Measurements from ENCODE around the gene INHBE.

The INHBE gene

DNA sequence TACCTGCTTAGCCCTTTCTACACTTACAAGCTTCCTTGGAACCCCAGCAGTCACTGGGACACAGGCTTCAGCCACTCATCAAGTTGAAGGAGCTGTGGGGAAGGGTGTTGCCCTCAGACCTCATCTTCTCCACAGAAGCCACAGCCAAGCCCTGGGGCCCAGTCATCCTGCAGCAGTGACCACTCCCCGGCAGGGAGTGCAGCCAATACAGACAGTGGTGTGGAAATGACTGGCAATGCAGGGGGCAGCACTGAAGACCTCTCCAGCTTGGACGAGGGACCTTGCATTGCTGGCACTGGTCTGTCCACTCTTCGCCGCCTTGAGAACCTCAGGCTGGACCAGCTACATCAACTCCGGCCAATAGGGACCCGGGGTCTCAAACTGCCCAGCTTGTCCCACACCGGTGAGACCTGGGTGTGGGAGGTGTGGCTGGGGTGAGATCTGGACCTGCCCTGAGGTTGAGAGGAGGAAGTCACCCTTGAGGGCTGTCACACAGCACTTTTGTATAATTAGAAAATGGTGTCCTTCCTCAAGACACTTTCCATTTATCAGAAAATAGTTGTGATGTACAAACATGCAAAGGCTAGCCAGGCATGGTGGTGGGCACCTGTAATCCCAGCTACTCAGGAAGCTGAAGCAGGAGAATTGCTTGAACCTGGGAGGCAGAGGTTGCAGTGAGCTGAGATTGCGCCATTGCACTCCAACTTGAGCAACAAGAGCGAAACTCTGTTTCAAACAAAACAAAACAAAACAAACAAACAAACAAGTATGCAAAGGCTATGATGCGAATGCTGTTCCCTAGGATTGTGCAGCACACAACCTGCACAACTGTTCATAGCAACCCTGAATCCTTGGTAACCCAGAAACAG is 14.4 kb downstream of the INHBE start:
- Histone ChIP-seq H2BK5ac (ENCODE audit: low read depth, low read length, poor library complexity, severe bottlenecking) (no peak overlapping the region), H3K9ac (ENCODE audit: low read length) (no peak overlapping the region), H3K18ac (ENCODE audit: low read depth in 1 of 2, low read length in 2 of 2) (no peak overlapping the region), H3K9me3 (ENCODE audit: control insufficient read depth, low read length) (no peaks in the 10 kb centered on the region), H3K23ac (ENCODE audit: low read length in 2 of 2) (peak overlapping the region in 1 of 2 experiments; percentile 64), H2AFZ (ENCODE audit: low read depth, low read length) (no peak overlapping the region), H2BK15ac (ENCODE audit: low read depth, poor library complexity, severe bottlenecking) (no peak overlapping the region), H3K4me3 (ENCODE audit: insufficient read depth in 1 of 2, low read depth in 1 of 2, low read length in 2 of 2) (no peak overlapping the region), H2AK5ac (ENCODE audit: low read length, severe bottlenecking) (no peak overlapping the region), H3K4me1 (ENCODE audit: control insufficient read depth, insufficient read depth, low read depth, low read length) (no peaks in the 10 kb centered on the region), H3K79me1 (replicated peaks; ENCODE audit: low read length, poor library complexity, severe bottlenecking) (no peaks in the 10 kb centered on the region), H3K4ac (ENCODE audit: low read depth in 1 of 2, low read length in 2 of 2) (no peak overlapping the region), H3K14ac (ENCODE audit: low read length in 2 of 2) (no peak overlapping the region), H2BK120ac (ENCODE audit: low read depth, low read length) (no peak overlapping the region), H4K91ac (ENCODE audit: low read length) (no peak overlapping the region), H3K27me3 (ENCODE audit: control insufficient read depth in 1 of 2, insufficient read depth in 1 of 2, low read length in 2 of 2) (peaks cover 84 to 95% of the 10 kb centered on the region in 2 experiments), H3K4me2 (ENCODE audit: low read length, poor library complexity, severe bottlenecking) (no peak overlapping the region), H3K27ac (ENCODE audit: low read length, poor library complexity, severe bottlenecking) (no peak overlapping the region), H4K8ac (ENCODE audit: low read length) (no peak overlapping the region), H2BK12ac (ENCODE audit: low read length in 2 of 2) (no peak overlapping the region), H3K36me3 (ENCODE audit: control insufficient read depth in 1 of 2, insufficient read depth in 2 of 2, low read depth in 1 of 2, low read length in 2 of 2) (no peaks in the 10 kb centered on the region)
- no peak for DNase-seq
- WGBS, result 89% methylated on average over 10 of the region's 10 CpGs

DNA sequence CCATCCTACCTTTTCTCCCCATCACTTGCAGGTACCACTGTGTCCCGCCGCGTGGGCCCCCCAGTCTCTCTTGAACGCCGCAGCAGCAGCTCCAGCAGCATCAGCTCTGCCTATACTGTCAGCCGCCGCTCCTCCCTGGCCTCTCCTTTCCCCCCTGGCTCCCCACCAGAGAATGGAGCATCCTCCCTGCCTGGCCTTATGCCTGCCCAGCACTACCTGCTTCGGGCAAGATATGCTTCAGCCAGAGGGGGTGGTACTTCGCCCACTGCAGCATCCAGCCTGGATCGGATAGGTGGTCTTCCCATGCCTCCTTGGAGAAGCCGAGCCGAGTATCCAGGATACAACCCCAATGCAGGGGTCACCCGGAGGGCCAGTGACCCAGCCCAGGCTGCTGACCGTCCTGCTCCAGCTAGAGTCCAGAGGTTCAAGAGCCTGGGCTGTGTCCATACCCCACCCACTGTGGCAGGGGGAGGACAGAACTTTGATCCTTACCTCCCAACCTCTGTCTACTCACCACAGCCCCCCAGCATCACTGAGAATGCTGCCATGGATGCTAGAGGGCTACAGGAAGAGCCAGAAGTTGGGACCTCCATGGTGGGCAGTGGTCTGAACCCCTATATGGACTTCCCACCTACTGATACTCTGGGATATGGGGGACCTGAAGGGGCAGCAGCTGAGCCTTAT is 15.3 kb downstream of the INHBE start:
- no peak for DNase-seq
- Histone ChIP-seq H4K91ac (ENCODE audit: low read length) (no peak overlapping the region), H2AK5ac (ENCODE audit: low read length, severe bottlenecking) (no peak overlapping the region), H3K4me3 (ENCODE audit: insufficient read depth in 1 of 2, low read depth in 1 of 2, low read length in 2 of 2) (no peak overlapping the region), H2BK120ac (ENCODE audit: low read depth, low read length) (no peak overlapping the region), H3K9ac (ENCODE audit: low read length) (no peak overlapping the region), H3K36me3 (ENCODE audit: control insufficient read depth in 1 of 2, insufficient read depth in 2 of 2, low read depth in 1 of 2, low read length in 2 of 2) (no peaks in the 10 kb centered on the region), H4K8ac (ENCODE audit: low read length) (no peak overlapping the region), H3K4ac (ENCODE audit: low read depth in 1 of 2, low read length in 2 of 2) (no peak overlapping the region), H2BK12ac (ENCODE audit: low read length in 2 of 2) (no peak overlapping the region), H3K18ac (ENCODE audit: low read depth in 1 of 2, low read length in 2 of 2) (no peak overlapping the region), H3K27ac (ENCODE audit: low read length, poor library complexity, severe bottlenecking) (no peak overlapping the region), H3K27me3 (ENCODE audit: control insufficient read depth in 1 of 2, insufficient read depth in 1 of 2, low read length in 2 of 2) (peaks cover 84 to 95% of the 10 kb centered on the region in 2 experiments), H3K14ac (ENCODE audit: low read length in 2 of 2) (no peak overlapping the region), H3K23ac (ENCODE audit: low read length in 2 of 2) (no peak overlapping the region), H3K9me3 (ENCODE audit: control insufficient read depth, low read length) (no peaks in the 10 kb centered on the region), H2BK15ac (ENCODE audit: low read depth, poor library complexity, severe bottlenecking) (no peak overlapping the region), H2AFZ (ENCODE audit: low read depth, low read length) (no peak overlapping the region), H3K79me1 (replicated peaks; ENCODE audit: low read length, poor library complexity, severe bottlenecking) (no peaks in the 10 kb centered on the region), H3K4me2 (ENCODE audit: low read length, poor library complexity, severe bottlenecking) (no peak overlapping the region), H3K4me1 (ENCODE audit: control insufficient read depth, insufficient read depth, low read depth, low read length) (peaks cover 4% of the 10 kb centered on the region), H2BK5ac (ENCODE audit: low read depth, low read length, poor library complexity, severe bottlenecking) (no peak overlapping the region)
- WGBS, result 90% methylated on average over 14 of the region's 14 CpGs

- no peak overlapping the region for H3K4me2 ChIP-seq (ENCODE audit: low read length, poor library complexity, severe bottlenecking)
- no peak overlapping the region for H3K4me3 ChIP-seq (ENCODE audit: insufficient read depth in 1 of 2, low read depth in 1 of 2, low read length in 2 of 2)
- H3K27me3 ChIP-seq (ENCODE audit: control insufficient read depth in 1 of 2, insufficient read depth in 1 of 2, low read length in 2 of 2), result peaks cover 84 to 95% of the 10 kb centered on the region in 2 experiments
- H3K36me3 ChIP-seq (ENCODE audit: control insufficient read depth in 1 of 2, insufficient read depth in 2 of 2, low read depth in 1 of 2, low read length in 2 of 2), result no peaks in the 10 kb centered on the region
- H3K18ac ChIP-seq (ENCODE audit: low read depth in 1 of 2, low read length in 2 of 2), result no peak overlapping the region
- peaks cover 11% of the 10 kb centered on the region for H3K4me1 ChIP-seq (ENCODE audit: control insufficient read depth, insufficient read depth, low read depth, low read length)
- H3K14ac ChIP-seq (ENCODE audit: low read length in 2 of 2), result no peak overlapping the region
- no peak overlapping the region for H4K8ac ChIP-seq (ENCODE audit: low read length)
- H4K91ac ChIP-seq (ENCODE audit: low read length), result no peak overlapping the region
- no peak for DNase-seq
- H3K4ac ChIP-seq (ENCODE audit: low read depth in 1 of 2, low read length in 2 of 2), result no peak overlapping the region
- no peak overlapping the region for H3K9ac ChIP-seq (ENCODE audit: low read length)
- H3K23ac ChIP-seq (ENCODE audit: low read length in 2 of 2), result no peak overlapping the region
- no peak overlapping the region for H2BK120ac ChIP-seq (ENCODE audit: low read depth, low read length)
- H3K79me1 ChIP-seq (replicated peaks; ENCODE audit: low read length, poor library complexity, severe bottlenecking), result no peaks in the 10 kb centered on the region
- no peak overlapping the region for H2BK15ac ChIP-seq (ENCODE audit: low read depth, poor library complexity, severe bottlenecking)
- 86% methylated on average over 3 of the region's 4 CpGs for WGBS
- H3K27ac ChIP-seq (ENCODE audit: low read length, poor library complexity, severe bottlenecking), result no peak overlapping the region
- H2AFZ ChIP-seq (ENCODE audit: low read depth, low read length), result no peak overlapping the region
- no peak overlapping the region for H2BK12ac ChIP-seq (ENCODE audit: low read length in 2 of 2)
- no peak overlapping the region for H2AK5ac ChIP-seq (ENCODE audit: low read length, severe bottlenecking)
- no peak overlapping the region for H2BK5ac ChIP-seq (ENCODE audit: low read depth, low read length, poor library complexity, severe bottlenecking)
- H3K9me3 ChIP-seq (ENCODE audit: control insufficient read depth, low read length), result no peaks in the 10 kb centered on the region
These were observed 16.0 kb downstream of the INHBE start for GRCh38 chr12:57470970-57471656.

GRCh38 chr12:57471661-57472060 is 16.6 kb downstream of the INHBE start:
- 71% methylated on average over 3 of the region's 3 CpGs for WGBS
- peaks cover 89 to 96% of the 10 kb centered on the region in 2 experiments for H3K27me3 ChIP-seq (ENCODE audit: control insufficient read depth in 1 of 2, insufficient read depth in 1 of 2, low read length in 2 of 2)
- no peak overlapping the region for H4K8ac ChIP-seq (ENCODE audit: low read length)
- no peaks in the 10 kb centered on the region for H3K36me3 ChIP-seq (ENCODE audit: control insufficient read depth in 1 of 2, insufficient read depth in 2 of 2, low read depth in 1 of 2, low read length in 2 of 2)
- H3K9ac ChIP-seq (ENCODE audit: low read length), result no peak overlapping the region
- H3K18ac ChIP-seq (ENCODE audit: low read depth in 1 of 2, low read length in 2 of 2), result no peak overlapping the region
- H3K79me1 ChIP-seq (replicated peaks; ENCODE audit: low read length, poor library complexity, severe bottlenecking), result no peaks in the 10 kb centered on the region
- H4K91ac ChIP-seq (ENCODE audit: low read length), result no peak overlapping the region
- H2BK120ac ChIP-seq (ENCODE audit: low read depth, low read length), result no peak overlapping the region
- H2BK12ac ChIP-seq (ENCODE audit: low read length in 2 of 2), result no peak overlapping the region
- H3K27ac ChIP-seq (ENCODE audit: low read length, poor library complexity, severe bottlenecking), result no peak overlapping the region
- DNase-seq, result no peak
- H2AK5ac ChIP-seq (ENCODE audit: low read length, severe bottlenecking), result no peak overlapping the region
- no peak overlapping the region for H3K4me3 ChIP-seq (ENCODE audit: insufficient read depth in 1 of 2, low read depth in 1 of 2, low read length in 2 of 2)
- no peak overlapping the region for H3K23ac ChIP-seq (ENCODE audit: low read length in 2 of 2)
- no peak overlapping the region for H2BK15ac ChIP-seq (ENCODE audit: low read depth, poor library complexity, severe bottlenecking)
- H2AFZ ChIP-seq (ENCODE audit: low read depth, low read length), result no peak overlapping the region
- no peak overlapping the region for H3K14ac ChIP-seq (ENCODE audit: low read length in 2 of 2)
- H2BK5ac ChIP-seq (ENCODE audit: low read depth, low read length, poor library complexity, severe bottlenecking), result no peak overlapping the region
- H3K4me1 ChIP-seq (ENCODE audit: control insufficient read depth, insufficient read depth, low read depth, low read length), result peaks cover 14% of the 10 kb centered on the region
- no peak overlapping the region for H3K4ac ChIP-seq (ENCODE audit: low read depth in 1 of 2, low read length in 2 of 2)
- H3K9me3 ChIP-seq (ENCODE audit: control insufficient read depth, low read length), result no peaks in the 10 kb centered on the region
- H3K4me2 ChIP-seq (ENCODE audit: low read length, poor library complexity, severe bottlenecking), result no peak overlapping the region

Measured in mesenchymal stem cell (in vitro differentiated cells and primary cell).